ENCODE results near the gene FLT1. TPM values are rescaled to one million over a fixed set of nuclear protein-coding genes. Genes with fewer than 3 reads are reported as not detected.

FLT1 gene
- total and polyA plus RNA-seq, 7 experiments from 2014 or later, result 1.7 to 2.7 (median 2.2) TPM

DNA sequence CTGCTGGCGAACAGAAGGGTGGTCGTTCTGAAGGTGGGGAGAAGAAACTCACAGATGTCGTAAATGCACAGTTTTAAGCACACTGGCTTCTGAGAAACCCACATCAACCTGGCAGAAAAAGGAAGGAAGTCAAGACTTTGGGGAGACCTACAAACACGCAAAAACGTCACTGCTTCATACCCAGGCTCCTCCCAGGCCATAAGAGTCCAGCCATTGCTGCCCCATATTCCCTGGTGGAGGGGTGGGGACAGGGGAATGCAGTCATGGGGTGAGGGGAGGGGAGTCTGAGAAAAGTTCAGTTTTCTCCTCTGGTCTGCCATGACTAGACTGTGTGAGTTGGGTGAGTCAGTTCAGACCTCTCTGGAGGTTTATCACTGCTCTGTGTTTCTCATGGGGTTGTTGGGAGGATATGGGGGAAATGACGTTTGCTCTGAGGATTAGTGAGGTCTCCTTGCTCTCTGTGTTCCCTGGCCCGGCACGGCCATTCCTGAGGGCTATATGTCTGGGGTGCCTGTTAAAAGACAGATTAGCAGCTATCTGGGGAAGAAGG, 139.0 kb downstream of the FLT1 start:
- Histone ChIP-seq H3K27ac (ENCODE audit: low read depth, low read length) (no peak overlapping the region), H3K4me3 (ENCODE audit: low read length) (no peak overlapping the region), H3K27me3 (ENCODE audit: control insufficient read depth in 2 of 2, insufficient read depth in 2 of 2, low read length in 2 of 2) (no peaks in the 10 kb centered on the region), H3K9me3 (ENCODE audit: control insufficient read depth in 2 of 3, low read length in 3 of 3) (no peaks in the 10 kb centered on the region), H3K36me3 (ENCODE audit: control insufficient read depth in 2 of 3, insufficient read depth in 3 of 3, low read length in 3 of 3) (no peaks in the 10 kb centered on the region), H3K4me1 (ENCODE audit: control insufficient read depth in 2 of 2, insufficient read depth in 2 of 2, low read length in 2 of 2) (peaks cover 0 to 12% of the 10 kb centered on the region in 2 donors)
- peak overlapping the region in 1 of 9 donors; percentile 84 for H3K27ac Mint-ChIP-seq
- CTCF ChIA-PET, result no interaction called here
- peaks cover 0 to 4% (median 0%) of the 10 kb centered on the region in 5 donors for H3K27me3 Mint-ChIP-seq
- ATAC-seq (peak; percentile 65), DNase-seq (peak in 2 of 9 donors; percentile 2 to 20)
- POLR2A ChIA-PET, result no interaction called here
- H3K4me3 Mint-ChIP-seq, result peak overlapping the region in 3 of 10 donors; percentile 35 to 77 (median 39)
- H3K36me3 Mint-ChIP-seq, result peaks cover 0 to 29% (median 0%) of the 10 kb centered on the region in 5 donors
- peaks cover 0 to 15% (median 0%) of the 10 kb centered on the region in 11 donors for H3K9me3 Mint-ChIP-seq
- intact Hi-C loops (cut with micrococcal nuclease), result loop anchor here in 1 of 2 donors (5.0 to 10.0 kb wide), 2 partner anchors 139 to 361 kb away; partner anchors contain the start of genes FLT1 and SLC46A3
- H3K4me1 Mint-ChIP-seq, result peaks cover 9 to 47% (median 31%) of the 10 kb centered on the region in 7 donors

GRCh38 chr13:28355046-28355821, 139.7 kb downstream of the FLT1 start:
- no peak overlapping the region for H3K4me3 ChIP-seq (ENCODE audit: low read length)
- peak overlapping the region in 3 of 10 donors; percentile 35 to 77 (median 39) for H3K4me3 Mint-ChIP-seq
- intact Hi-C loops (cut with micrococcal nuclease), result loop anchor here in 1 of 2 donors (5.0 to 10.0 kb wide), 2 partner anchors 140 to 362 kb away; partner anchors contain the start of genes FLT1 and SLC46A3
- peaks cover 0 to 7% (median 0%) of the 10 kb centered on the region in 5 donors for H3K27me3 Mint-ChIP-seq
- H3K27ac ChIP-seq (ENCODE audit: low read depth, low read length), result no peak overlapping the region
- no peaks in the 10 kb centered on the region for H3K9me3 ChIP-seq (ENCODE audit: control insufficient read depth in 2 of 3, low read length in 3 of 3)
- H3K36me3 Mint-ChIP-seq, result peaks cover 0 to 29% (median 0%) of the 10 kb centered on the region in 5 donors
- peaks cover 0 to 13% (median 0%) of the 10 kb centered on the region in 11 donors for H3K9me3 Mint-ChIP-seq
- H3K36me3 ChIP-seq (ENCODE audit: control insufficient read depth in 2 of 3, insufficient read depth in 3 of 3, low read length in 3 of 3), result no peaks in the 10 kb centered on the region
- CTCF ChIA-PET, result no interaction called here
- peaks cover 0 to 12% of the 10 kb centered on the region in 2 donors for H3K4me1 ChIP-seq (ENCODE audit: control insufficient read depth in 2 of 2, insufficient read depth in 2 of 2, low read length in 2 of 2)
- H3K27ac Mint-ChIP-seq, result peak overlapping the region in 1 of 9 donors; percentile 84
- ATAC-seq (no peak), DNase-seq (no peak)
- POLR2A ChIA-PET, result no interaction called here
- H3K27me3 ChIP-seq (ENCODE audit: control insufficient read depth in 2 of 2, insufficient read depth in 2 of 2, low read length in 2 of 2), result no peaks in the 10 kb centered on the region
- H3K4me1 Mint-ChIP-seq, result peaks cover 9 to 47% (median 31%) of the 10 kb centered on the region in 7 donors

- peaks cover 9 to 45% (median 31%) of the 10 kb centered on the region in 7 donors for H3K4me1 Mint-ChIP-seq
Measured at GRCh38 chr13:28353679-28354078, 141.2 kb downstream of the FLT1 start.

GRCh38 chr13:28349907-28350654, 144.8 kb downstream of the FLT1 start:
- Mint-ChIP-seq H3K36me3 (peaks cover 0 to 4% (median 0%) of the 10 kb centered on the region in 5 donors), H3K27ac (no peak overlapping the region), H3K4me3 (no peak overlapping the region), H3K27me3 (peaks cover 0 to 10% (median 5%) of the 10 kb centered on the region in 5 donors), H3K9me3 (peaks cover 0 to under 1% (median 0%) of the 10 kb centered on the region in 11 donors), H3K4me1 (peaks cover 10 to 36% (median 28%) of the 10 kb centered on the region in 7 donors)
- no peak overlapping the region for H3K27ac ChIP-seq (ENCODE audit: low read depth, low read length)
- intact Hi-C loops (cut with micrococcal nuclease), result loop anchor here in 1 of 2 donors (10.0 kb wide), 1 partner anchor 145 kb away; the partner anchor contains the start of gene FLT1
- POLR2A ChIA-PET, result no interaction called here
- peaks cover 0 to 8% of the 10 kb centered on the region in 2 donors for H3K4me1 ChIP-seq (ENCODE audit: control insufficient read depth in 2 of 2, insufficient read depth in 2 of 2, low read length in 2 of 2)
- no peaks in the 10 kb centered on the region for H3K27me3 ChIP-seq (ENCODE audit: control insufficient read depth in 2 of 2, insufficient read depth in 2 of 2, low read length in 2 of 2)
- DNase-seq (no peak), ATAC-seq (no peak)
- CTCF ChIA-PET, result interaction anchor here (1.2 kb wide), 1 partner anchor 9 kb away, joined by 3 read pairs; no protein-coding TSS in a partner anchor
- no peak overlapping the region for H3K4me3 ChIP-seq (ENCODE audit: low read length)
- no peaks in the 10 kb centered on the region for H3K36me3 ChIP-seq (ENCODE audit: control insufficient read depth in 2 of 3, insufficient read depth in 3 of 3, low read length in 3 of 3)
- no peaks in the 10 kb centered on the region for H3K9me3 ChIP-seq (ENCODE audit: control insufficient read depth in 2 of 3, low read length in 3 of 3)

More at GRCh38 chr13:28353679-28354078, 141.2 kb downstream of the FLT1 start:
- no peak for DNase-seq
- Histone ChIP-seq H3K4me3 (ENCODE audit: low read length) (no peak overlapping the region), H3K9me3 (ENCODE audit: control insufficient read depth in 2 of 3, low read length in 3 of 3) (no peaks in the 10 kb centered on the region), H3K36me3 (ENCODE audit: control insufficient read depth in 2 of 3, insufficient read depth in 3 of 3, low read length in 3 of 3) (no peaks in the 10 kb centered on the region), H3K27me3 (ENCODE audit: control insufficient read depth in 2 of 2, insufficient read depth in 2 of 2, low read length in 2 of 2) (no peaks in the 10 kb centered on the region), H3K4me1 (ENCODE audit: control insufficient read depth in 2 of 2, insufficient read depth in 2 of 2, low read length in 2 of 2) (peaks cover 0 to 12% of the 10 kb centered on the region in 2 donors), H3K27ac (ENCODE audit: low read depth, low read length) (no peak overlapping the region)
- Mint-ChIP-seq H3K36me3 (peaks cover 0 to 23% (median 0%) of the 10 kb centered on the region in 5 donors), H3K4me3 (no peak overlapping the region), H3K27me3 (peaks cover 0 to 7% (median 0%) of the 10 kb centered on the region in 5 donors), H3K9me3 (peaks cover 0 to 8% (median 0%) of the 10 kb centered on the region in 11 donors), H3K27ac (no peak overlapping the region)
- intact Hi-C loops (cut with micrococcal nuclease), result loop anchor here in 1 of 2 donors (10.0 kb wide), 1 partner anchor 141 kb away; the partner anchor contains the start of gene FLT1
- CTCF ChIA-PET, result no interaction called here
- ATAC-seq, result no peak
- POLR2A ChIA-PET, result no interaction called here

DNA sequence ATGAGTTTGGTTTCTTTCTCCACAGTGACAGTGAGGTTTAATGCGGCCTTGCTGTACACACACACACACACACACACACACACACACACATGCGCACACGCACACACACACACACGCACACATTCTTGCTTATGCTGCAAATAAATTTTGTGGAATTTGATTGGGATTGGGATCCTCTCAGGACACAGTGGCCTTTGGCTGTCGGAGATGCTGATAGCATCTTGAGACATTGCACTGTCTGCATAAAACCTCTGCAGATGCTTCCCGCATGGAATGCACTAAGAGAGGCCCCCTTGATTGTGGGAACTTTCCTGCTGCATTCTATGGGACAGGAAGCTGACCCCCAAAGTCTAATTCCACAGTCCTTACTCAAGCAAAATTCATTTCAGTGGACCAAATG, 145.6 kb downstream of the FLT1 start:
- POLR2A ChIA-PET, result no interaction called here

More for the DNA sequence above, 145.6 kb downstream of the FLT1 start:
- Mint-ChIP-seq H3K27me3 (peaks cover 0 to 15% (median 6%) of the 10 kb centered on the region in 5 donors), H3K27ac (no peak overlapping the region), H3K4me3 (no peak overlapping the region), H3K4me1 (peaks cover 9 to 29% (median 23%) of the 10 kb centered on the region in 7 donors), H3K36me3 (peaks cover 0 to under 1% (median 0%) of the 10 kb centered on the region in 5 donors), H3K9me3 (no peaks in the 10 kb centered on the region)
- no peaks in the 10 kb centered on the region for H3K9me3 ChIP-seq (ENCODE audit: control insufficient read depth in 2 of 3, low read length in 3 of 3)
- H3K27ac ChIP-seq (ENCODE audit: low read depth, low read length), result no peak overlapping the region
- no peaks in the 10 kb centered on the region for H3K36me3 ChIP-seq (ENCODE audit: control insufficient read depth in 2 of 3, insufficient read depth in 3 of 3, low read length in 3 of 3)
- ATAC-seq, result no peak
- intact Hi-C loops (cut with micrococcal nuclease), result no loop called here
- no peak for DNase-seq
- H3K4me3 ChIP-seq (ENCODE audit: low read length), result no peak overlapping the region
- CTCF ChIA-PET, result interaction anchor here (1.2 kb wide), 1 partner anchor 8 kb away, joined by 3 read pairs; no protein-coding TSS in a partner anchor
- peaks cover 0 to 8% of the 10 kb centered on the region in 2 donors for H3K4me1 ChIP-seq (ENCODE audit: control insufficient read depth in 2 of 2, insufficient read depth in 2 of 2, low read length in 2 of 2)
- H3K27me3 ChIP-seq (ENCODE audit: control insufficient read depth in 2 of 2, insufficient read depth in 2 of 2, low read length in 2 of 2), result no peaks in the 10 kb centered on the region

Data from naive thymus-derived CD4-positive, alpha-beta T cell (primary cell).